K562 (cell line): ENCODE data around the gene OR11L1. TPM values are rescaled to one million over a fixed set of nuclear protein-coding genes. Genes with fewer than 3 reads are reported as not detected.

Experiments used
- CBX8 ChIP-seq: fragments of 200-600 bp; sonication (generic); IDR thresholded peaks from 2 replicates; pipeline ENCODE4 v1.6.1; 2012; ENCODE audit warnings: borderline replicate concordance, mixed run types, low read depth, mild to moderate bottlenecking, moderate library complexity, mixed read lengths, low read length, control low read depth, inconsistent platforms; ENCODE audit not compliant: poor library complexity, severe bottlenecking; ENCODE audit errors: extremely low read depth
- CCAR2 ChIP-seq: fragments of 200-400 bp; formaldehyde crosslinking; IDR thresholded peaks from 2 replicates; pipeline ENCODE4 v1.6.1; 2017; ENCODE audit warnings: mild to moderate bottlenecking, low read depth, low read length
- CEBPB ChIP-seq: fragments of 450-650 bp; IDR thresholded peaks from 2 replicates; pipeline ENCODE4 v1.6.1; 2016; ENCODE audit warnings: missing genetic modification characterization, missing compliant biosample characterization
- E2F8 ChIP-seq: fragments of 450-650 bp; IDR thresholded peaks from 2 replicates; pipeline ENCODE4 v1.7.1; 2018; ENCODE audit warnings: mild to moderate bottlenecking, low read depth; ENCODE audit not compliant: partially characterized antibody
- FOXP4 ChIP-seq: sonication (generic); formaldehyde crosslinking; IDR thresholded peaks from 2 replicates; pipeline ENCODE4 v1.8.0; 2022; ENCODE audit warnings: mild to moderate bottlenecking, missing genetic modification reagents, borderline replicate concordance
- MIER1 ChIP-seq: fragments of 450-650 bp; IDR thresholded peaks from 2 replicates; pipeline ENCODE4 v1.6.1; 2016; ENCODE audit warnings: antibody characterized with exemption, mild to moderate bottlenecking, low read depth
- TSHZ1 ChIP-seq: fragments of 250-450 bp; sonication (Bioruptor Pico); IDR thresholded peaks from 2 replicates; pipeline ENCODE4 v1.4.0; 2020; ENCODE audit warnings: mild to moderate bottlenecking, moderate library complexity
- VEZF1 ChIP-seq: fragments of 200-800 bp; sonication (Bioruptor generic); IDR thresholded peaks from 2 replicates; pipeline ENCODE4 v1.6.1; 2017; ENCODE audit warnings: missing genetic modification characterization, missing compliant biosample characterization
- ZNF224 ChIP-seq: sonication (generic); formaldehyde crosslinking; IDR thresholded peaks from 2 replicates; pipeline ENCODE4 v1.8.0; 2022; ENCODE audit warnings: mild to moderate bottlenecking, missing genetic modification reagents
- ZNF282 ChIP-seq: sonication (generic); formaldehyde crosslinking; IDR thresholded peaks from 2 replicates; pipeline ENCODE4 v1.8.1; 2023; ENCODE audit warnings: missing genetic modification reagents
- polyA plus RNA-seq, 8 experiments: library from polyadenylated mRNA; depleted of rRNA in 4 of 8; stranded (reverse) in 5 of 8; unstranded in 3 of 8; fragments of >200 nt; fragmentation: Nextera tagmentation in 2 of 8; fragmentation: Illumina TruSeq in 1 of 8; extraction: Ambion mirVana in 2 of 8; extraction: Trizol in 1 of 8; gene quantifications; 2 replicates each; pipeline versions ENCODE4 v1.2.1 to v1.2.3, GENCODE V29; 2011 to 2014; ENCODE audit warnings: inconsistent platforms in 1 of 8, missing spikeins in 1 of 8
- total RNA-seq, 7 experiments: library from RNA; depleted of rRNA in 6 of 7; stranded (reverse); fragments of >200 nt in 6 of 7; fragmentation: Illumina TruSeq in 2 of 7; extraction: Trizol in 2 of 7; gene quantifications; 2 replicates each; pipeline versions ENCODE4 v1.2.1 to v1.2.3, GENCODE V29; 2011 to 2021; ENCODE audit warnings: low replicate concordance in 1 of 7

The OR11L1 gene
- total and polyA plus RNA-seq, 9 of the 15 experiments (the other 6 are each of a cell fraction or from before 2014, with no cell fraction given), result not detected

- TF ChIP-seq TSHZ1 (CRISPR knock-in tag), result no peak
- TF ChIP-seq VEZF1 (CRISPR knock-in tag), result peak; percentile 81
- TF ChIP-seq ZNF224 (CRISPR knock-in tag), result no peak
- no peak for TF ChIP-seq CEBPB (tag)
- TF ChIP-seq MIER1, result no peak
- TF ChIP-seq CBX8, result no peak
- TF ChIP-seq FOXP4, result no peak
- TF ChIP-seq E2F8, result no peak
- TF ChIP-seq ZNF282 (CRISPR knock-in tag), result peak; percentile 29; the same call in 1 of the 2 replicates
- TF ChIP-seq CCAR2, result no peak
These were observed 15.6 kb upstream of the OR11L1 start, which contains the start of gene TRIM58 (continued) for GRCh38 chr1:247857069-247857984.
